Ovary (tissue), 3 donors: ENCODE results near the gene ZNF213.

Experiments used
- CTCF ChIP-seq, 3 donors: fragments of 450-650 bp in 2 of 3; fragments of 200-600 bp in 1 of 3; IDR thresholded peaks; one replicate each; pipeline versions ENCODE4 v1.5.1 to v1.8.0; 2016 to 2022; ENCODE audit warnings: antibody characterized with exemption in 3 of 3, mild to moderate bottlenecking in 1 of 3
- EP300 ChIP-seq: sonication (generic); formaldehyde crosslinking; IDR thresholded peaks from one replicate; pipeline ENCODE4 v1.6.1; 2017; ENCODE audit warnings: antibody characterized with exemption
- donor health status: DM: no; HTN: no; CAD: no.

GRCh38 chr16:3141781-3142311, 7.0 kb downstream of the ZNF213 start:
- TF ChIP-seq CTCF (IDR thresholded peaks at IDR 0.05) (no peak), EP300 (no peak)
